Stimulated activated CD4-positive, alpha-beta T cell treated with anti-CD3 and anti-CD28 coated beads, Interleukin-15, amount 100 ng/mL, for 1 hour (primary cell): Measurements from ENCODE around the gene SLCO3A1.

Experiments
- DNase-seq, 2 donors: peaks; one replicate each; pipeline ENCODE4 v3.0.0-alpha.2; 2020; ENCODE audit warnings: low read depth in 1 of 2, low spot score in 1 of 2

SLCO3A1 gene

GRCh38 chr15:91997163-91997562, 143.7 kb downstream of the SLCO3A1 start:
- DNase-seq, result no peak

GRCh38 chr15:92000709-92001108, 147.2 kb downstream of the SLCO3A1 start:
- no peak for DNase-seq

- no peak for DNase-seq
Observed at GRCh38 chr15:92001307-92001706, 147.8 kb downstream of the SLCO3A1 start.

- no peak for DNase-seq
Observed at GRCh38 chr15:92002666-92003065, 149.2 kb downstream of the SLCO3A1 start.

GRCh38 chr15:92003515-92004067, 150.1 kb downstream of the SLCO3A1 start:
- no peak for DNase-seq

- DNase-seq, result no peak
Observed at GRCh38 chr15:92005154-92005553, 151.6 kb downstream of the SLCO3A1 start.

- no peak for DNase-seq
Observed at GRCh38 chr15:92006186-92007028, 152.9 kb downstream of the SLCO3A1 start.

- no peak for DNase-seq
Observed at GRCh38 chr15:92009162-92009561, 155.7 kb downstream of the SLCO3A1 start.

GRCh38 chr15:92011611-92012367, 158.3 kb downstream of the SLCO3A1 start:
- DNase-seq, result peak in 1 of 2 donors; percentile 3

GRCh38 chr15:92012368-92012629, 158.8 kb downstream of the SLCO3A1 start:
- no peak for DNase-seq

GRCh38 chr15:92012881-92013280, 159.4 kb downstream of the SLCO3A1 start:
- no peak for DNase-seq

GRCh38 chr15:92014281-92015030, 160.9 kb downstream of the SLCO3A1 start:
- no peak for DNase-seq

- DNase-seq, result no peak
Observed at GRCh38 chr15:92017882-92018534, 164.5 kb downstream of the SLCO3A1 start.

- no peak for DNase-seq
Observed at GRCh38 chr15:92018535-92019239, 165.2 kb downstream of the SLCO3A1 start.

GRCh38 chr15:92019706-92020105, 166.2 kb downstream of the SLCO3A1 start:
- no peak for DNase-seq

- no peak for DNase-seq
Observed at GRCh38 chr15:92020207-92020606, 166.7 kb downstream of the SLCO3A1 start.

- no peak for DNase-seq
Observed at GRCh38 chr15:92020804-92021203, 167.3 kb downstream of the SLCO3A1 start.

- DNase-seq, result no peak
Observed at GRCh38 chr15:92021792-92022191, 168.3 kb downstream of the SLCO3A1 start.

GRCh38 chr15:92023965-92024364, 170.5 kb downstream of the SLCO3A1 start:
- DNase-seq, result no peak

- no peak for DNase-seq
Observed at GRCh38 chr15:92025706-92026270, 172.3 kb downstream of the SLCO3A1 start.
